Measurements from ENCODE around the gene FCN3.

FCN3 gene

GRCh38 chr1:27338751-27339150 is 35.9 kb downstream of the FCN3 start:
- Histone ChIP-seq H3K4me2 (ENCODE audit: low read length) (no peak overlapping the region), H3K4me1 (ENCODE audit: control insufficient read depth, low read length) (peaks cover 46% of the 10 kb centered on the region)

GRCh38 chr1:27336756-27337155 is 37.9 kb downstream of the FCN3 start:
- no peaks in the 10 kb centered on the region for H3K9me2 ChIP-seq (replicated peaks; ENCODE audit: control insufficient read depth, low read length)
- no peaks in the 10 kb centered on the region for H3K27me3 ChIP-seq (ENCODE audit: control insufficient read depth, low read length)
- H3K27ac ChIP-seq (ENCODE audit: low read depth, low read length): no peak overlapping the region
- peaks cover 3% of the 10 kb centered on the region; the same call in 1 of the 2 replicates for H3F3A ChIP-seq (ENCODE audit: control insufficient read depth, insufficient read depth)
- no peak overlapping the region for H3K4me3 ChIP-seq (ENCODE audit: low read length)
- no peaks in the 10 kb centered on the region for H3K9me3 ChIP-seq (ENCODE audit: control insufficient read depth, insufficient read depth, low read length)
- H4K20me1 ChIP-seq (ENCODE audit: control insufficient read depth, insufficient read depth, low read depth, low read length): no peaks in the 10 kb centered on the region
- peaks cover 26% of the 10 kb centered on the region for H3K4me1 ChIP-seq (ENCODE audit: control insufficient read depth, low read length)
- TF ChIP-seq CTCF (IDR thresholded peaks at IDR 0.05; ENCODE audit: low read depth, low read length, poor library complexity, severe bottlenecking) (no peak), EZH2phosphoT487 (IDR thresholded peaks at IDR 0.05; ENCODE audit: borderline replicate concordance, low read length) (no peak)
- no peaks in the 10 kb centered on the region for H3K79me2 ChIP-seq (ENCODE audit: control insufficient read depth, low read length)
- H3K4me2 ChIP-seq (ENCODE audit: low read length): no peak overlapping the region
- peaks cover 39% of the 10 kb centered on the region for H3K36me3 ChIP-seq (ENCODE audit: control insufficient read depth, low read length)

More at GRCh38 chr1:27338751-27339150, 35.9 kb downstream of the FCN3 start:
- no peaks in the 10 kb centered on the region for H3K9me3 ChIP-seq (ENCODE audit: control insufficient read depth, insufficient read depth, low read length)
- TF ChIP-seq EZH2phosphoT487 (IDR thresholded peaks at IDR 0.05; ENCODE audit: borderline replicate concordance, low read length): no peak
- no peak for TF ChIP-seq CTCF (IDR thresholded peaks at IDR 0.05; ENCODE audit: low read depth, low read length, poor library complexity, severe bottlenecking)
- no peak overlapping the region for H3K27ac ChIP-seq (ENCODE audit: low read depth, low read length)
- H3K79me2 ChIP-seq (ENCODE audit: control insufficient read depth, low read length): peaks cover 17% of the 10 kb centered on the region
- peaks cover 3% of the 10 kb centered on the region; the same call in 1 of the 2 replicates for H3F3A ChIP-seq (ENCODE audit: control insufficient read depth, insufficient read depth)
- no peaks in the 10 kb centered on the region for H4K20me1 ChIP-seq (ENCODE audit: control insufficient read depth, insufficient read depth, low read depth, low read length)
- H3K4me3 ChIP-seq (ENCODE audit: low read length): no peak overlapping the region
- H3K27me3 ChIP-seq (ENCODE audit: control insufficient read depth, low read length): no peaks in the 10 kb centered on the region
- H3K9me2 ChIP-seq (replicated peaks; ENCODE audit: control insufficient read depth, low read length): no peaks in the 10 kb centered on the region
- H3K36me3 ChIP-seq (ENCODE audit: control insufficient read depth, low read length): peaks cover 19% of the 10 kb centered on the region

- Histone ChIP-seq H3K9me2 (replicated peaks; ENCODE audit: control insufficient read depth, low read length) (no peaks in the 10 kb centered on the region), H3K27ac (ENCODE audit: low read depth, low read length) (no peak overlapping the region), H4K20me1 (ENCODE audit: control insufficient read depth, insufficient read depth, low read depth, low read length) (no peaks in the 10 kb centered on the region), H3K4me3 (ENCODE audit: low read length) (no peak overlapping the region), H3K9me3 (ENCODE audit: control insufficient read depth, insufficient read depth, low read length) (no peaks in the 10 kb centered on the region), H3K79me2 (ENCODE audit: control insufficient read depth, low read length) (peaks cover 4% of the 10 kb centered on the region; the same call in 1 of the 2 replicates), H3K27me3 (ENCODE audit: control insufficient read depth, low read length) (no peaks in the 10 kb centered on the region), H3K4me1 (ENCODE audit: control insufficient read depth, low read length) (peaks cover 16% of the 10 kb centered on the region), H3K36me3 (ENCODE audit: control insufficient read depth, low read length) (peaks cover 44% of the 10 kb centered on the region), H3F3A (ENCODE audit: control insufficient read depth, insufficient read depth) (peaks cover 3% of the 10 kb centered on the region; the same call in 1 of the 2 replicates), H3K4me2 (ENCODE audit: low read length) (no peak overlapping the region)
- TF ChIP-seq CTCF (IDR thresholded peaks at IDR 0.05; ENCODE audit: low read depth, low read length, poor library complexity, severe bottlenecking): no peak
- TF ChIP-seq EZH2phosphoT487 (IDR thresholded peaks at IDR 0.05; ENCODE audit: borderline replicate concordance, low read length): no peak
Measured at GRCh38 chr1:27335506-27336422, 38.9 kb downstream of the FCN3 start.

Data from DOHH2 (cell line).